Adrenal gland (tissue), 5 donors: ENCODE data around the gene STX16.

Experiments
- POLR2A ChIP-seq, 2 donors: fragments of 450-650 bp; IDR thresholded peaks; one replicate each; pipeline ENCODE4 v1.6.1; 2017; ENCODE audit warnings: antibody characterized with exemption in 2 of 2, mild to moderate bottlenecking in 2 of 2, moderate library complexity in 1 of 2
- TF ChIP-seq, protein P1 (sequence below), 6 experiments: fragments of 450-650 bp in 4 of 6; fragments of 200-600 bp in 2 of 6; sonication (generic) in 1 of 6; IDR thresholded peaks; 1 replicate in 5 of 6; 2 replicates in 1 of 6; pipeline versions ENCODE4 v1.5.1 to v1.8.0; 2016 to 2021; ENCODE audit warnings: antibody characterized with exemption in 6 of 6, mild to moderate bottlenecking in 2 of 6, moderate library complexity in 1 of 6
- donor health status: DM: no; HTN: no; CAD: no.

DNA sequence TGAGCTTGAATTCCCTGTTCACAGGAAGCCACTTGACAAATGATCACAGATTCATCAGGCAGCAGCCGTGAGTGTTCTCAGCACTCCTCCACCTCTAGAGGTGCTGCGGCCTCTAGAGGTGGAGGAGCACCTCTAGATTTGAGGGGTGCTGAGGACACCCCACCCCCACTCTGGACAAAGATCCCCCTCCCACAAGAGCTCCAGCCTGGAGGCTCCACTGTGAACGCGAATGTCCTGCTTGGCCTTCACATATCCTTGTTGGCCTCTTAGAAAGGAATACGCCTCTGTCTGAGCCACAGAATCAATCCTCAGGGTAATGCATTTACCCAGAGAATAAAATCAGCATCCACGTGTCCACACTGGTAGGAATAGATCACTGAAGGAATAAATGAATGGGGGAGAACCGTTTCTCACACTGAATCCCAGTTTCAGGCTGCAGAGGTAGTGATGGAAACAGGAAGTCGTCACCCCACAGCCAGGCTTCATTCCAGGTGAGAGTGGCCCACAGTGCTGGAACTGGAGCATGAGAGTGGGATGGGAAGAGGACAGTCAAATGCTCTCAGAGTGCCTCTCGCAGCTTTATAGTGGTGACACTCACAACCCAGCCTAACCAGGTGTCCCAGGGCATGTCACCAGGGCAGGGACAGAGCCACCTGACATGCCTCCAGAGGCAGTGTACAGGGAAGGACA is 58.1 kb downstream of the STX16 start:
- TF ChIP-seq, protein P1, sequence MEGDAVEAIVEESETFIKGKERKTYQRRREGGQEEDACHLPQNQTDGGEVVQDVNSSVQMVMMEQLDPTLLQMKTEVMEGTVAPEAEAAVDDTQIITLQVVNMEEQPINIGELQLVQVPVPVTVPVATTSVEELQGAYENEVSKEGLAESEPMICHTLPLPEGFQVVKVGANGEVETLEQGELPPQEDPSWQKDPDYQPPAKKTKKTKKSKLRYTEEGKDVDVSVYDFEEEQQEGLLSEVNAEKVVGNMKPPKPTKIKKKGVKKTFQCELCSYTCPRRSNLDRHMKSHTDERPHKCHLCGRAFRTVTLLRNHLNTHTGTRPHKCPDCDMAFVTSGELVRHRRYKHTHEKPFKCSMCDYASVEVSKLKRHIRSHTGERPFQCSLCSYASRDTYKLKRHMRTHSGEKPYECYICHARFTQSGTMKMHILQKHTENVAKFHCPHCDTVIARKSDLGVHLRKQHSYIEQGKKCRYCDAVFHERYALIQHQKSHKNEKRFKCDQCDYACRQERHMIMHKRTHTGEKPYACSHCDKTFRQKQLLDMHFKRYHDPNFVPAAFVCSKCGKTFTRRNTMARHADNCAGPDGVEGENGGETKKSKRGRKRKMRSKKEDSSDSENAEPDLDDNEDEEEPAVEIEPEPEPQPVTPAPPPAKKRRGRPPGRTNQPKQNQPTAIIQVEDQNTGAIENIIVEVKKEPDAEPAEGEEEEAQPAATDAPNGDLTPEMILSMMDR (IDR thresholded peaks at IDR 0.05) = no peak
- TF ChIP-seq POLR2A (IDR thresholded peaks at IDR 0.05) = no peak
